Activated T-cell treated with anti-CD3 and anti-CD28 coated beads, Interleukin-2, amount 50 U/mL, for 24 hours (primary cell): ENCODE results near the gene SPECC1L.

Experiments used
- DNase-seq: peaks from one replicate; pipeline ENCODE4 v3.0.0-alpha.2; 2020
- H3K27ac Mint-ChIP-seq: 2 replicates; pipeline ENCODE4 v1.8.0; 2020; ENCODE audit warnings: mild to moderate bottlenecking, mixed read lengths
- H3K27me3 Mint-ChIP-seq: 2 replicates; pipeline ENCODE4 v1.8.0; 2020; ENCODE audit warnings: mixed read lengths
- H3K36me3 Mint-ChIP-seq: 2 replicates; pipeline ENCODE4 v1.8.0; 2020; ENCODE audit warnings: low read depth, mixed read lengths
- H3K4me1 Mint-ChIP-seq: 2 replicates; pipeline ENCODE4 v1.8.0; 2020; ENCODE audit warnings: low read depth, mixed read lengths
- H3K4me3 Mint-ChIP-seq: 2 replicates; pipeline ENCODE4 v1.8.0; 2020; ENCODE audit warnings: mild to moderate bottlenecking, moderate library complexity, mixed read lengths
- H3K9me3 Mint-ChIP-seq: 2 replicates; pipeline ENCODE4 v1.8.0; 2020; ENCODE audit warnings: mixed read lengths

The SPECC1L gene

GRCh38 chr22:24434471-24435322 is 164.1 kb downstream of the SPECC1L start:
- Mint-ChIP-seq H3K4me1 (peaks cover 95% of the 10 kb centered on the region), H3K27ac (peak overlapping the region; percentile 100), H3K36me3 (peaks cover 82% of the 10 kb centered on the region), H3K9me3 (no peaks in the 10 kb centered on the region), H3K27me3 (no peaks in the 10 kb centered on the region), H3K4me3 (peak overlapping the region; percentile 75)
- DNase-seq, result peak; percentile 83

GRCh38 chr22:24435323-24435645 is 164.7 kb downstream of the SPECC1L start:
- H3K36me3 Mint-ChIP-seq, result peaks cover 86% of the 10 kb centered on the region
- peaks cover 95% of the 10 kb centered on the region for H3K4me1 Mint-ChIP-seq
- peak overlapping the region; percentile 100 for H3K27ac Mint-ChIP-seq
- no peaks in the 10 kb centered on the region for H3K27me3 Mint-ChIP-seq
- no peaks in the 10 kb centered on the region for H3K9me3 Mint-ChIP-seq
- DNase-seq, result no peak
- peak overlapping the region; percentile 75 for H3K4me3 Mint-ChIP-seq

- H3K4me1 Mint-ChIP-seq, result peaks cover 95% of the 10 kb centered on the region
- no peaks in the 10 kb centered on the region for H3K9me3 Mint-ChIP-seq
- no peaks in the 10 kb centered on the region for H3K27me3 Mint-ChIP-seq
- H3K27ac Mint-ChIP-seq, result peak overlapping the region; percentile 100
- H3K4me3 Mint-ChIP-seq, result peak overlapping the region; percentile 75
- H3K36me3 Mint-ChIP-seq, result peaks cover 93% of the 10 kb centered on the region
- DNase-seq, result no peak
These were observed 165.3 kb downstream of the SPECC1L start for GRCh38 chr22:24435861-24436371.

- peak overlapping the region; percentile 100 for H3K27ac Mint-ChIP-seq
- H3K4me1 Mint-ChIP-seq, result peaks cover 94% of the 10 kb centered on the region
- H3K36me3 Mint-ChIP-seq, result peaks cover 94% of the 10 kb centered on the region
- no peaks in the 10 kb centered on the region for H3K9me3 Mint-ChIP-seq
- no peaks in the 10 kb centered on the region for H3K27me3 Mint-ChIP-seq
- no peak for DNase-seq
- H3K4me3 Mint-ChIP-seq, result no peak overlapping the region
These were observed 165.9 kb downstream of the SPECC1L start for GRCh38 chr22:24436553-24436952.

GRCh38 chr22:24437091-24437490 is 166.5 kb downstream of the SPECC1L start:
- peaks cover 94% of the 10 kb centered on the region for H3K36me3 Mint-ChIP-seq
- H3K4me3 Mint-ChIP-seq, result no peak overlapping the region
- no peak for DNase-seq
- H3K27ac Mint-ChIP-seq, result peak overlapping the region; percentile 100
- no peaks in the 10 kb centered on the region for H3K27me3 Mint-ChIP-seq
- H3K9me3 Mint-ChIP-seq, result no peaks in the 10 kb centered on the region
- H3K4me1 Mint-ChIP-seq, result peaks cover 94% of the 10 kb centered on the region

- Mint-ChIP-seq H3K27me3 (no peaks in the 10 kb centered on the region), H3K4me3 (no peak overlapping the region), H3K36me3 (peaks cover 94% of the 10 kb centered on the region), H3K9me3 (no peaks in the 10 kb centered on the region), H3K27ac (peak overlapping the region; percentile 100), H3K4me1 (peaks cover 94% of the 10 kb centered on the region)
- DNase-seq, result peak; percentile 40
These were observed 167.2 kb downstream of the SPECC1L start for GRCh38 chr22:24437741-24438328.

GRCh38 chr22:24440270-24440717 is 169.7 kb downstream of the SPECC1L start:
- no peaks in the 10 kb centered on the region for H3K27me3 Mint-ChIP-seq
- no peaks in the 10 kb centered on the region for H3K9me3 Mint-ChIP-seq
- H3K4me1 Mint-ChIP-seq, result peaks cover 88% of the 10 kb centered on the region
- peak overlapping the region; percentile 90 for H3K27ac Mint-ChIP-seq
- H3K36me3 Mint-ChIP-seq, result peaks cover 93% of the 10 kb centered on the region
- H3K4me3 Mint-ChIP-seq, result no peak overlapping the region
- no peak for DNase-seq

GRCh38 chr22:24440718-24441405 is 170.2 kb downstream of the SPECC1L start:
- Mint-ChIP-seq H3K27me3 (no peaks in the 10 kb centered on the region), H3K4me1 (peaks cover 88% of the 10 kb centered on the region)
- DNase-seq, result no peak

GRCh38 chr22:24441406-24442351 is 171.0 kb downstream of the SPECC1L start:
- DNase-seq, result no peak
- H3K4me1 Mint-ChIP-seq, result peaks cover 85% of the 10 kb centered on the region

More at GRCh38 chr22:24440718-24441405, 170.2 kb downstream of the SPECC1L start:
- H3K9me3 Mint-ChIP-seq, result no peaks in the 10 kb centered on the region
- peaks cover 92% of the 10 kb centered on the region for H3K36me3 Mint-ChIP-seq
- no peak overlapping the region for H3K4me3 Mint-ChIP-seq
- H3K27ac Mint-ChIP-seq, result peak overlapping the region; percentile 90

GRCh38 chr22:24442352-24442744 is 171.7 kb downstream of the SPECC1L start:
- H3K9me3 Mint-ChIP-seq, result no peaks in the 10 kb centered on the region
- no peaks in the 10 kb centered on the region for H3K27me3 Mint-ChIP-seq
- peaks cover 86% of the 10 kb centered on the region for H3K36me3 Mint-ChIP-seq
- no peak for DNase-seq
- peak overlapping the region; percentile 83 for H3K27ac Mint-ChIP-seq
- no peak overlapping the region for H3K4me3 Mint-ChIP-seq
- peaks cover 79% of the 10 kb centered on the region for H3K4me1 Mint-ChIP-seq

More at GRCh38 chr22:24441406-24442351, 171.0 kb downstream of the SPECC1L start:
- H3K9me3 Mint-ChIP-seq, result no peaks in the 10 kb centered on the region
- H3K36me3 Mint-ChIP-seq, result peaks cover 90% of the 10 kb centered on the region
- H3K4me3 Mint-ChIP-seq, result no peak overlapping the region
- H3K27me3 Mint-ChIP-seq, result no peaks in the 10 kb centered on the region
- peak overlapping the region; percentile 90 for H3K27ac Mint-ChIP-seq

GRCh38 chr22:24443668-24444067 is 173.0 kb downstream of the SPECC1L start:
- Mint-ChIP-seq H3K4me3 (no peak overlapping the region), H3K27me3 (no peaks in the 10 kb centered on the region), H3K9me3 (no peaks in the 10 kb centered on the region), H3K27ac (peak overlapping the region; percentile 83), H3K4me1 (peaks cover 66% of the 10 kb centered on the region), H3K36me3 (peaks cover 73% of the 10 kb centered on the region)
- DNase-seq, result no peak

- Mint-ChIP-seq H3K27ac (peak overlapping the region; percentile 37), H3K9me3 (no peaks in the 10 kb centered on the region), H3K4me1 (peaks cover 63% of the 10 kb centered on the region), H3K36me3 (peaks cover 67% of the 10 kb centered on the region), H3K27me3 (no peaks in the 10 kb centered on the region), H3K4me3 (no peak overlapping the region)
- no peak for DNase-seq
These were observed 173.6 kb downstream of the SPECC1L start for GRCh38 chr22:24444251-24444650.

- H3K36me3 Mint-ChIP-seq, result peaks cover 61% of the 10 kb centered on the region
- H3K27ac Mint-ChIP-seq, result peak overlapping the region; percentile 60
- H3K4me3 Mint-ChIP-seq, result no peak overlapping the region
- H3K4me1 Mint-ChIP-seq, result peaks cover 57% of the 10 kb centered on the region
- DNase-seq, result no peak
- no peaks in the 10 kb centered on the region for H3K9me3 Mint-ChIP-seq
- no peaks in the 10 kb centered on the region for H3K27me3 Mint-ChIP-seq
These were observed 174.3 kb downstream of the SPECC1L start for GRCh38 chr22:24444729-24445466.
